Stimulated activated CD4-positive, alpha-beta T cell treated with anti-CD3 and anti-CD28 coated beads, Interleukin-4, amount 100 ng/mL, for 48 hours (primary cell): ENCODE results near the gene PDP2.
A peak's percentile ranks its signal among the peaks of the same experiment; 100 is the strongest.

Experiments used
- DNase-seq, 2 donors: peaks; one replicate each; pipeline ENCODE4 v3.0.0-alpha.2; 2020; ENCODE audit warnings: low read depth in 2 of 2

The PDP2 gene

GRCh38 chr16:66903544-66904427, 23.5 kb downstream of the PDP2 start:
- DNase-seq: no peak

GRCh38 chr16:66904428-66904845, 24.1 kb downstream of the PDP2 start:
- no peak for DNase-seq

GRCh38 chr16:66904846-66905632, 24.7 kb downstream of the PDP2 start:
- DNase-seq: no peak

GRCh38 chr16:66905633-66906539, 25.6 kb downstream of the PDP2 start:
- peak in 1 of 2 donors; percentile 30 for DNase-seq

- DNase-seq: no peak
Measured at GRCh38 chr16:66906916-66907836, 26.9 kb downstream of the PDP2 start.

- no peak for DNase-seq
Measured at GRCh38 chr16:66908116-66908515, 27.8 kb downstream of the PDP2 start.

GRCh38 chr16:66908762-66909559, 28.6 kb downstream of the PDP2 start:
- no peak for DNase-seq

GRCh38 chr16:66910175-66910940, 30.0 kb downstream of the PDP2 start:
- DNase-seq: no peak

GRCh38 chr16:66911112-66911511, 30.8 kb downstream of the PDP2 start:
- DNase-seq: no peak

- no peak for DNase-seq
Measured at GRCh38 chr16:66911801-66912200, 31.5 kb downstream of the PDP2 start.

- DNase-seq: no peak
Measured at GRCh38 chr16:66913081-66913480, 32.8 kb downstream of the PDP2 start.

- no peak for DNase-seq
Measured at GRCh38 chr16:66913711-66914110, 33.4 kb downstream of the PDP2 start.

GRCh38 chr16:66914541-66914940, 34.2 kb downstream of the PDP2 start:
- DNase-seq: no peak

GRCh38 chr16:66915041-66915440, 34.7 kb downstream of the PDP2 start:
- DNase-seq: no peak

- DNase-seq: no peak
Measured at GRCh38 chr16:66916518-66916917, 36.2 kb downstream of the PDP2 start.

- DNase-seq: no peak
Measured at GRCh38 chr16:66917741-66918140, 37.4 kb downstream of the PDP2 start.

- no peak for DNase-seq
Measured at GRCh38 chr16:66918355-66918754, 38.0 kb downstream of the PDP2 start.

GRCh38 chr16:66918803-66919568, 38.7 kb downstream of the PDP2 start, which contains the start of gene CDH16:
Gene CDH16 (minus strand): TSS chr16:66918885. CDS start chr16:66918065, 820 bp downstream.
- no peak for DNase-seq
